Upper lobe of left lung (tissue), 4 donors: ENCODE data around the gene CNTLN.

Source experiments
- CTCF ChIP-seq, 6 experiments: fragments of 450-650 bp in 4 of 6; fragments of 200-600 bp in 2 of 6; sonication (generic) in 2 of 6; IDR thresholded peaks; one replicate each; pipeline ENCODE4 v1.5.1; 2016 to 2019; ENCODE audit warnings: antibody characterized with exemption in 6 of 6
- EP300 ChIP-seq, 4 donors: sonication (generic); formaldehyde crosslinking; IDR thresholded peaks; one replicate each; pipeline ENCODE4 v1.5.1; 2017; ENCODE audit warnings: antibody characterized with exemption in 4 of 4, control low read depth in 2 of 4
- POLR2A ChIP-seq, 4 donors: fragments of 450-650 bp; IDR thresholded peaks; one replicate each; pipeline ENCODE4 v1.5.1; 2016 to 2017; ENCODE audit warnings: antibody characterized with exemption in 4 of 4, mild to moderate bottlenecking in 2 of 4
- POLR2AphosphoS5 ChIP-seq, 2 donors: sonication (generic); formaldehyde crosslinking; IDR thresholded peaks; one replicate each; pipeline ENCODE4 v1.5.1; 2017; ENCODE audit warnings: antibody characterized with exemption in 2 of 2

GRCh38 chr9:17160327-17160726, 25.5 kb downstream of the CNTLN start:
- TF ChIP-seq CTCF (IDR thresholded peaks at IDR 0.05) (no peak), POLR2AphosphoS5 (IDR thresholded peaks at IDR 0.05) (no peak), POLR2A (IDR thresholded peaks at IDR 0.05) (no peak), EP300 (IDR thresholded peaks at IDR 0.05) (no peak)
